IMR-90 (cell line): ENCODE measurements around the gene PLEKHH1. TPM values are rescaled to one million over a fixed set of nuclear protein-coding genes. Genes with fewer than 3 reads are reported as not detected.

ENCODE experiments used
- ATAC-seq: fragments of 200-7000 bp; cut with Tn5 transposase; 2 replicates; pipeline ENCODE4 v1.9.1; 2020; ENCODE audit warnings: low read depth, mild to moderate bottlenecking, moderate library complexity
- BruUV-seq: library from RNA; stranded (reverse); fragments of 400-500 nt; replicated peaks from 2 replicates; lab custom pipeline; 2021; lab: Mats Ljungman, UMichigan
- CTCF ChIA-PET: fragments of 300-600 bp; formaldehyde crosslinking; extraction: SDS; loops from one replicate; lab custom pipeline; 2021; ENCODE audit warnings: antibody characterized with exemption; lab: Yijun Ruan, JAX
- POLR2A ChIA-PET: fragments of 300-600 bp; sonication (Branson Sonifier 250); formaldehyde crosslinking; loops from one replicate; lab custom pipeline; 2022; ENCODE audit warnings: antibody characterized with exemption; ENCODE audit not compliant: unreplicated experiment; lab: Charles Lee
- DNase-seq: peaks from one replicate; pipeline ENCODE4 v3.0.0; 2013
- H2AFZ ChIP-seq: replicated peaks from 2 replicates; pipeline ENCODE3; 2013; ENCODE audit warnings: low read length, mild to moderate bottlenecking; ENCODE audit not compliant: poor library complexity
- H2AK5ac ChIP-seq: 2 replicates; pipeline ENCODE4 v1.6.1; 2013; ENCODE audit warnings: low read depth, low read length, inconsistent platforms
- H2AK9ac ChIP-seq: replicated peaks from 2 replicates; pipeline ENCODE3; 2013; ENCODE audit warnings: mild to moderate bottlenecking, low read depth, low read length, moderate library complexity; ENCODE audit not compliant: poor library complexity
- H2BK120ac ChIP-seq: 2 replicates; pipeline ENCODE4 v1.6.1; 2013; ENCODE audit warnings: low read depth, low read length, inconsistent platforms
- H2BK15ac ChIP-seq: 3 replicates; pipeline ENCODE4 v1.6.1; 2013; ENCODE audit warnings: low read depth, low read length, inconsistent platforms
- H2BK20ac ChIP-seq: 2 replicates; pipeline ENCODE4 v1.6.1; 2013; ENCODE audit warnings: low read depth, mild to moderate bottlenecking, inconsistent platforms, low read length, moderate library complexity
- H2BK5ac ChIP-seq: 2 replicates; pipeline ENCODE4 v1.6.1; 2013; ENCODE audit warnings: mild to moderate bottlenecking, low read depth, low read length, inconsistent platforms; ENCODE audit not compliant: poor library complexity, severe bottlenecking
- H3K14ac ChIP-seq: replicated peaks from 2 replicates; pipeline ENCODE4 v1.6.1; 2013; ENCODE audit warnings: low read depth, low read length, inconsistent platforms
- H3K18ac ChIP-seq: 2 replicates; pipeline ENCODE4 v1.6.1; 2013; ENCODE audit warnings: low read depth, low read length, control low read depth
- H3K23ac ChIP-seq: 2 replicates; pipeline ENCODE4 v1.6.1; 2013; ENCODE audit warnings: low read depth, low read length, inconsistent platforms
- H3K27ac ChIP-seq: 2 replicates; pipeline ENCODE4 v1.5.1; 2013; ENCODE audit warnings: mild to moderate bottlenecking, control low read depth, low read length; ENCODE audit not compliant: insufficient read depth
- H3K27me3 ChIP-seq: 2 replicates; pipeline ENCODE4 v1.6.1; 2013; ENCODE audit warnings: low read length; ENCODE audit not compliant: control insufficient read depth, insufficient read depth
- H3K36me3 ChIP-seq: 2 replicates; pipeline ENCODE4 v1.6.1; 2013; ENCODE audit warnings: low read length, mixed read lengths; ENCODE audit not compliant: control insufficient read depth, insufficient read depth
- H3K4ac ChIP-seq: 2 replicates; pipeline ENCODE4 v1.6.1; 2013; ENCODE audit warnings: low read depth, low read length, inconsistent platforms
- H3K4me1 ChIP-seq: 2 replicates; pipeline ENCODE4 v1.6.1; 2013; ENCODE audit warnings: low read length, mixed read lengths; ENCODE audit not compliant: control insufficient read depth, insufficient read depth
- H3K4me2 ChIP-seq: 2 replicates; pipeline ENCODE4 v1.6.1; 2013; ENCODE audit warnings: low read depth, mild to moderate bottlenecking, control low read depth, low read length, moderate library complexity
- H3K4me3 ChIP-seq: 2 replicates; pipeline ENCODE4 v1.5.1; 2013; ENCODE audit warnings: low read depth, mild to moderate bottlenecking, control low read depth, low read length, moderate library complexity; ENCODE audit not compliant: insufficient read depth
- H3K56ac ChIP-seq: 2 replicates; pipeline ENCODE4 v1.6.1; 2013; ENCODE audit warnings: low read length, inconsistent platforms; ENCODE audit not compliant: insufficient read depth; ENCODE audit errors: extremely low read depth
- H3K79me1 ChIP-seq, 2 experiments: 2 replicates each; pipeline ENCODE4 v1.6.1; 2013; ENCODE audit warnings: low read length in 2 of 2, inconsistent platforms in 1 of 2, low read depth in 1 of 2
- H3K9ac ChIP-seq: 2 replicates; pipeline ENCODE4 v1.6.1; 2013; ENCODE audit warnings: low read depth, low read length, control low read depth
- H3K9me1 ChIP-seq: 2 replicates; pipeline ENCODE4 v1.6.1; 2013; ENCODE audit warnings: low read length, inconsistent platforms; ENCODE audit not compliant: insufficient read depth
- H3K9me3 ChIP-seq: 2 replicates; pipeline ENCODE4 v1.6.1; 2013; ENCODE audit warnings: low read length; ENCODE audit not compliant: control insufficient read depth, insufficient read depth
- H4K20me1 ChIP-seq: 2 replicates; pipeline ENCODE4 v1.6.1; 2013; ENCODE audit warnings: low read length, inconsistent platforms; ENCODE audit not compliant: insufficient read depth
- H4K5ac ChIP-seq: 2 replicates; pipeline ENCODE4 v1.6.1; 2013; ENCODE audit warnings: mild to moderate bottlenecking, low read depth, low read length, control low read depth
- H4K8ac ChIP-seq, 2 experiments: 2 replicates each; pipeline ENCODE4 v1.6.1; 2013; ENCODE audit warnings: low read depth in 2 of 2, low read length in 2 of 2, control low read depth in 1 of 2, inconsistent platforms in 1 of 2
- H4K91ac ChIP-seq: 2 replicates; pipeline ENCODE4 v1.6.1; 2013; ENCODE audit warnings: low read depth, low read length, inconsistent platforms; ENCODE audit not compliant: insufficient read depth
- BHLHE40 ChIP-seq: fragments of 150-350 bp; IDR thresholded peaks from 2 replicates; pipeline ENCODE4 v1.6.1; 2016; ENCODE audit warnings: mild to moderate bottlenecking, low read depth, low read length
- CEBPB ChIP-seq: IDR thresholded peaks from 2 replicates; pipeline ENCODE4 v1.6.1; 2012; ENCODE audit warnings: low read depth, low read length, improper control_type of control experiment
- CHD1 ChIP-seq: IDR thresholded peaks from 2 replicates; pipeline ENCODE4 v1.6.1; 2012; ENCODE audit warnings: low read depth, low read length, improper control_type of control experiment
- CTCF ChIP-seq: conservative IDR thresholded peaks from 2 replicates; pipeline ENCODE4 v1.5.1; 2012; ENCODE audit warnings: mild to moderate bottlenecking, low read depth, low read length, improper control_type of control experiment
- ELK1 ChIP-seq: fragments of 150-350 bp; IDR thresholded peaks from 2 replicates; pipeline ENCODE4 v1.6.1; 2016; ENCODE audit warnings: low read depth, mild to moderate bottlenecking, low read length, moderate library complexity, borderline replicate concordance
- FOS ChIP-seq: fragments of 150-350 bp; IDR thresholded peaks from 2 replicates; pipeline ENCODE4 v1.6.1; 2016; ENCODE audit warnings: low read depth, low read length
- MAFK ChIP-seq: IDR thresholded peaks from 2 replicates; pipeline ENCODE4 v1.6.1; 2012; ENCODE audit warnings: low read depth, low read length, improper control_type of control experiment
- MAZ ChIP-seq: IDR thresholded peaks from 2 replicates; pipeline ENCODE4 v1.6.1; 2012; ENCODE audit warnings: low read depth, mild to moderate bottlenecking, low read length, improper control_type of control experiment, moderate library complexity, borderline replicate concordance
- MXI1 ChIP-seq: IDR thresholded peaks from 2 replicates; pipeline ENCODE4 v1.6.1; 2012; ENCODE audit warnings: low read depth, mild to moderate bottlenecking, low read length, moderate library complexity, borderline replicate concordance
- NFE2L2 ChIP-seq: fragments of 150-350 bp; IDR thresholded peaks from 2 replicates; pipeline ENCODE4 v1.6.1; 2016; ENCODE audit warnings: low read depth, mild to moderate bottlenecking, low read length
- POLR2A ChIP-seq: IDR thresholded peaks from 2 replicates; pipeline ENCODE4 v1.6.1; 2012; ENCODE audit warnings: mild to moderate bottlenecking, low read depth, low read length
- RAD21 ChIP-seq: IDR thresholded peaks from 2 replicates; pipeline ENCODE4 v1.6.1; 2012; ENCODE audit warnings: low read length, improper control_type of control experiment
- RCOR1 ChIP-seq: IDR thresholded peaks from 2 replicates; pipeline ENCODE4 v1.6.1; 2012; ENCODE audit warnings: mild to moderate bottlenecking, low read length, improper control_type of control experiment; ENCODE audit not compliant: insufficient replicate concordance
- RFX5 ChIP-seq: IDR thresholded peaks from 2 replicates; pipeline ENCODE4 v1.8.0; 2012; ENCODE audit warnings: low read depth, mild to moderate bottlenecking, low read length, moderate library complexity
- SMC3 ChIP-seq: fragments of 150-350 bp; IDR thresholded peaks from 2 replicates; pipeline ENCODE4 v1.6.1; 2016; ENCODE audit warnings: low read depth, mild to moderate bottlenecking, antibody characterized with exemption, low read length, moderate library complexity
- USF2 ChIP-seq: fragments of 150-350 bp; IDR thresholded peaks from 2 replicates; pipeline ENCODE4 v1.6.1; 2017; ENCODE audit warnings: mild to moderate bottlenecking, antibody characterized with exemption, low read length, low read depth
- WGBS, 2 experiments: methylation state at CpG; one replicate each; pipeline versions ENCODE4 v1.1.5 to v1.1.7; 2013; ENCODE audit warnings: missing lambda C conversion rate in 2 of 2; ENCODE audit not compliant: insufficient read length in 1 of 2; ENCODE audit errors: extremely low coverage in 2 of 2; 5-methylcytosine and 5-hydroxymethylcytosine counted together
- dilution Hi-C: fragments of 300-500 bp; cut with HindIII; formaldehyde crosslinking; loops from one replicate; pipeline ENCODE4 v1.14.3; 2018; ENCODE audit warnings: low sequenced_read_pairs; ENCODE audit not compliant: unreplicated experiment
- in situ Hi-C: fragments of 300-500 bp; cut with MboI; formaldehyde crosslinking; loops from 3 replicates; pipeline ENCODE4 v1.14.3; 2019; ENCODE audit warnings: low sequenced_read_pairs, inconsistent platforms, mixed read lengths
- intact Hi-C: fragments of 100-400 bp; cut with micrococcal nuclease; formaldehyde crosslinking; loops from 2 replicates; pipeline ENCODE4 v1.10.0; 2022
- polyA plus RNA-seq, 3 experiments: library from polyadenylated mRNA; depleted of rRNA; stranded (reverse); fragments of >200 nt; gene quantifications; 2 replicates each; pipeline ENCODE4 v1.2.3, GENCODE V29; 2012; ENCODE audit warnings: low replicate concordance in 1 of 3
- total RNA-seq: library from RNA; depleted of rRNA; stranded (reverse); fragments of >200 nt; gene quantifications from 2 replicates; pipeline ENCODE4 v1.2.3, GENCODE V29; 2012

The PLEKHH1 gene
- total and polyA plus RNA-seq, 2 of the 4 experiments (the other 2 are of a cell fraction), result under 0.01 to 0.34 TPM

GRCh38 chr14:67566908-67567307 lies 33.8 kb downstream of the PLEKHH1 start:
- Histone ChIP-seq H3K23ac (no peak overlapping the region), H3K4me2 (no peak overlapping the region), H2BK20ac (no peak overlapping the region), H4K20me1 (no peaks in the 10 kb centered on the region), H3K18ac (no peak overlapping the region), H2AK5ac (no peak overlapping the region), H3K14ac (no peak overlapping the region), H4K91ac (no peak overlapping the region), H3K9me1 (no peaks in the 10 kb centered on the region), H3K4me3 (no peak overlapping the region), H3K9me3 (no peaks in the 10 kb centered on the region), H3K4ac (no peak overlapping the region), H2BK5ac (no peak overlapping the region), H2AK9ac (no peak overlapping the region), H2BK120ac (no peak overlapping the region), H3K27ac (no peak overlapping the region), H3K9ac (no peak overlapping the region), H3K36me3 (no peaks in the 10 kb centered on the region), H4K5ac (no peak overlapping the region), H2BK15ac (no peak overlapping the region), H2AFZ (no peak overlapping the region), H4K8ac (no peak overlapping the region), H3K4me1 (no peaks in the 10 kb centered on the region), H3K27me3 (peaks cover 4% of the 10 kb centered on the region), H3K79me1 (no peaks in the 10 kb centered on the region), H3K56ac (no peak overlapping the region)
- intact Hi-C loops, result no loop called here
- in situ Hi-C loops, result loop anchor here (5.0 kb wide), 1 partner anchor 140 kb away; no protein-coding TSS in a partner anchor
- CTCF ChIA-PET, result no interaction called here
- ATAC-seq (no peak), DNase-seq (no peak)
- WGBS, 2 experiments, result no CpG with 5 or more reads among the region's 6 CpGs
- POLR2A ChIA-PET, result no interaction called here
- BruUV-seq, result no TSS peak
- TF ChIP-seq CEBPB (no peak), RCOR1 (no peak), ELK1 (no peak), FOS (no peak), POLR2A (no peak), MAFK (no peak), MAZ (no peak), USF2 (no peak), MXI1 (no peak), SMC3 (no peak), BHLHE40 (no peak), RAD21 (no peak), CHD1 (no peak), NFE2L2 (no peak), CTCF (no peak), RFX5 (no peak)
- dilution Hi-C loops, result no loop called here
